CD4-positive, alpha-beta T cell treated with Interleukin-15 for 1 hour (primary cell): ENCODE results near the gene NTMT2.
"Not testable (repeated sequence)": the region's sequence is repeated elsewhere in the genome, so short reads cannot be mapped to it uniquely, and the experiment has no call there.

Experiments used
- DNase-seq: peaks from one replicate; pipeline ENCODE4 v3.0.0-alpha.2; 2020

The NTMT2 gene

DNA sequence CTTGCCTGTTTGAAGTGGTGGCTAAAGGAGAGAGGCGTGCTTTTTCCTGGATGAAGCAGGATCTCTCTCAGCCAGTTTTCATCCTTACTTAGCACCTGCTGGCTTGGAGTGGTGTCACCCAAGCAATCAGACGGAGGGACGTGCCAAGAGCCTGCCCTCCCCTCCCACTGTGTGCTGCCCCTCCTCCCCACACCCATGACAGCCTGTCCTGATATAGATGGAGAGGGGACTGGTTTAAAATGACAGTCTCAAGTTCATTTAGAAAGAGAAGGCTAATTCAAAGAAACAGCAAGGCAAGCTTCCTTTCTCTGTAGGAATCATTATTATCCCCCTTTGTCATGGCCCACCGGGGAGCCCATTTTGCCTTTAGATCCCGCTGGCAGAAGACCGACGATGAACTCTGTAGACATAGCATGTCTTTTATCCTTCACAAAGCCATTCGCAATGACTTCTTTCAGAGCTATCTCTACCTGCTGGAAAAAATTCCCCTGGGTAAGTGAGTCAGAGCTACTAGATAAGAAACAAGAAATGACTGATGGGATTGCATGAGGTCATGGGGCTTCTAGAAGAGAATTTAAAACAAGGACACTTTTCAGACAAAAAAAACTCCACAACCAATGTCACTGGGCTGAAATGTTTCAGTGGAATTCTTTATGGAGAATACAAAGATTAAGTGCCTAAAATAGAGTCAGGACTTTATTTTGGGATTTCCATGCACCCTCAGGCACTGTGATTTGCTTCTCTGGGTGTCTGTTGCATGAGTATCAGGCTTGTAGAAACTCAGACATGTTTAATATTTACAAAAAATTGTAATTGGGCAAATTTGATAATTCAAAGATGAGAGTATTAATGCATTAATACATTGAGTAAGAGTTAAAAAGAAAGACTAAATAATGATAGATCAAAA is at the start of gene NTMT2:
NTMT2 (plus strand) TSS at position 190 of the 907 bp plus-strand sequence; CDS start at position 339, 149 bp downstream.
- no peak for DNase-seq

DNA sequence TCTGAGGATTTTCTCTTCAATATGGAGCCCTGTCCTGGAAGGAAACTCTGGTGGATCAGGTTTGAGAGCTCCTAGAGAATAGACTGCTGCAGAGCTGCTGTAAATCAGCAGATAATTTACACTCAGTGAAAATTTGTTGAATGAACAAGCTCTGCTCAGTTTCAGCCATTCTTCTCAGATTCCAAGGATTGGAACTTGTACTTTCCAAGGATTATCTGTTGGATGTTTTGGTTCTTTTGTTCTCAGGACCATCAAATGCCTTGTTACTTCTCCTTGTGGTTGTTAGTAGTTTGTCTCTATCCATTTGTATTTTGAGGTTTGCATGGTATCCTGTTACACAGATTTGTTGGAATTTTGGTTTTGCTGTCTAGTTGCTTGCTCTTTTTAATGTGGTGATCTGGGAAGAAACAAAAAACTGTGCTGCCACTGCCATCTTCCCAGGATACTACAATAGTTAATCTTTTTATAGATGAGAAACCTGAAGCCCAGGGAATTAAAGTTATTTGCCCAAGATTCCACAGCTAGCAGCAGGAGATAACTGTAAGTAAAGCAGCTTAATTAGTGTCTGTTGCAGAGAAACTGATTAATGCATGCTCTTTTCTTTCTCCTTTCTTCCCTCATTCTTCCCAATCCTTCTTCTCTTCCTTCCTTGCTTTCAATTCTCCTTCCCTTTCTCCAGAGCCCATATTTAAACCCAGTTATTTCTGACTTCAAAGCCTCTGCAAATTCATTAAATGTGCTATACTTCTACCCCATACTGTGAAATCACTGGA is 49.6 kb upstream of the NTMT2 start:
- DNase-seq, result no peak

DNA sequence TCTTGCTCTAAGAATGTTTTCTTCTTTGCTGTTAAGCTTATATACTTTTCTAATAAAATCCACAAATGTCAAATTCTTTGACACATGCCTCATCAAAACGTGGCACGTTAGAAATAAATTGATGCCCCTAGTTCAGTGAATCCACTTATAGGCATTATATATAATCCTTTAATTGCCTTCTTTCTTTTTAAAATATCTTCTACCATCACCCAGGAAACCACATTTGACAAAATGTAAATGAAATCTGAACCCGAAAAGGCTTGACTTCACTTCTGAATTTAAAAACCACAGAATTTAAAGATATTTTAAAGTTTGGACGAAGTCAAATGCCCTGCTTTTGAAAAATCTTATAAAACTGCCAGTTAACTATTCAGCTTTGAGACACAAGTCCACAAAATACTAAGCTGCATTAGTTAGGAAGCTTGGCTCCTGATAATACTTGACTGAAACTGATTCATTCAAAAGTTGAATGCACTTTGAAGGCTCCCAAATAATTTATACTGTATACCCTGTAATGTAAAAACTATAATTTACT is 48.9 kb upstream of the NTMT2 start:
- no peak for DNase-seq

DNA sequence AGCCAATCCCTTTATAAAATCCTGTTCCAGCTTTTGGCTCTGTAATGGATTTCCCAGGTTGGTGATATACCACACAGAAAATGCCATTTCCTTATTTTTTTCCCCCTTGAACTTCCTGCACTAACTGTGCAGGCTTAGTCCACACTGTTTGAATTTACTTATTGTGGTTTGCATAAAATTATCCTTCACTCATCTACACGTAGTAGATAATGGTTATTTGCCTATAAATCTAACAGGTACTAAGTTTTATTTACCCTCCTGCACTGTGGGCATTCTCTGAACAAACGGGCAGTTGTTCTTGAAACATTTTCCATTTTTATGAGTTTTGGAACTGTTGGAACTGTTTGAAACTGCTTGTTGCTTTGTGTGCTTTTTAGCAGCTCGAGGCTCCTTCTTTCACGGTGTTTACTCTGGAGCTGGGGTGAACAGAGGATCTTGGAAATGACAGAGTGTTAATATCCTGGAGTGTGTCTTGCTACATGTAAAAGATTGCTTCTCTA is 48.3 kb upstream of the NTMT2 start:
- no peak for DNase-seq

DNA sequence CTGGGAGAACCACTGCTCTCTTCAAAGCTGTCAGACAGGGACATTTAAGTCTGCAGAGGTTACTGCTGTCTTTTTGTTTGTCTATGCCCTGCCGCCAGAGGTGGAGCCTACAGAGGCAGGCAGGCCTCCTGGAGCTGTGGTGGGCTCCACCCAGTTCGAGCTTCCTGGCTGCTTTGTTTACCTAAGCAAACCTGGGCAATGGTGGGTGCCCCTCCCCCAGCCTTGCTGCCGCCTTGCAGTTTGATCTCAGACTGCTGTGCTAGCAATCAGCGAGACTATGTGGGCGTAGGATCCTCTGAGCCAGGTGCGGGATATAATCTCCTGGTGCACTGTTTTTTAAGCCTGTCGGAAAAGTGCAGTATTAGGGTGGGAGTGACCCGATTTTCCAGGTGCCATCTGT is 32.6 kb upstream of the NTMT2 start:
- DNase-seq, result not testable (repeated sequence)

GRCh38 chr1:170114906-170115305 is 30.9 kb upstream of the NTMT2 start:
- no peak for DNase-seq

GRCh38 chr1:170122366-170122765 is 23.4 kb upstream of the NTMT2 start:
- no peak for DNase-seq

GRCh38 chr1:170125269-170125668 is 20.5 kb upstream of the NTMT2 start:
- no peak for DNase-seq

DNA sequence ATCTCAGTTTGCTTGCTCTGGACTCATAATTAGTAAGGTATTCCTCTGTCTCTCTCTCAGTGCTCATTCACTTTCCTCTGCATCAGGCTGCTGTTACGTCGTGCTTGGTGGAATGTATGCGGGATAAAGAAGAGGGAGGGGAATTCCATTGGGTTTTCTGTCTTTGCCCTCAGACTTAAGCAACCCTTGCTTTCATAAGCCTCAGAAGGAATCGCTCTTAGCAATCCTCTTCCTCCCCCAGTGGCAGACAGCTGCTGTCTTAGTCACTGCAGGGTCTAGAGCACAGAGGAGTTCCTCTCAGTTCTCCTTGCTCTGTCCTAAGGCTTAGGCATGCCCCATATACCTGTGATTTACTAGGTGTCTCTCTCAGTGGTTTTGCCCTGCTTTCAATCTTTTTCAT is 19.1 kb upstream of the NTMT2 start:
- no peak for DNase-seq

DNA sequence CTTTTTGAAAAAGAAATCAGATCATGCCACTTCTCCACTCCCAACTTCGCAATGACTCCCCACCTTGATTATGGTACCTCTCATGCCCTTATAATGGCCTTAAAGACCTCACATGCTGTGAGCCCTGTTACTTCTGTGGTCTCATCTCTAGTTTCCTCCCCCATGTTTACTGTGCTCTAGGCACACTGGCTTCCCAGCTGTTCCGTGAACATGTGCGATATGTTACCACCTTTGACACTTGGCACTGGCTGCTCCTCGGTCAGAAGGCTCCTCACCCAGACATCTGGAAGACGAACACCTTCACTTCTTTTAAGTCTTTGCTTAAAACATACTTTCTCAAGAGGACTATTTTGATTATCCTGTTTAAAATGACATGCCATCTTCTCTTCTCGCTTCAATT is 14.3 kb upstream of the NTMT2 start:
- DNase-seq, result no peak

GRCh38 chr1:170131984-170132383 is 13.8 kb upstream of the NTMT2 start:
- DNase-seq, result no peak

DNA sequence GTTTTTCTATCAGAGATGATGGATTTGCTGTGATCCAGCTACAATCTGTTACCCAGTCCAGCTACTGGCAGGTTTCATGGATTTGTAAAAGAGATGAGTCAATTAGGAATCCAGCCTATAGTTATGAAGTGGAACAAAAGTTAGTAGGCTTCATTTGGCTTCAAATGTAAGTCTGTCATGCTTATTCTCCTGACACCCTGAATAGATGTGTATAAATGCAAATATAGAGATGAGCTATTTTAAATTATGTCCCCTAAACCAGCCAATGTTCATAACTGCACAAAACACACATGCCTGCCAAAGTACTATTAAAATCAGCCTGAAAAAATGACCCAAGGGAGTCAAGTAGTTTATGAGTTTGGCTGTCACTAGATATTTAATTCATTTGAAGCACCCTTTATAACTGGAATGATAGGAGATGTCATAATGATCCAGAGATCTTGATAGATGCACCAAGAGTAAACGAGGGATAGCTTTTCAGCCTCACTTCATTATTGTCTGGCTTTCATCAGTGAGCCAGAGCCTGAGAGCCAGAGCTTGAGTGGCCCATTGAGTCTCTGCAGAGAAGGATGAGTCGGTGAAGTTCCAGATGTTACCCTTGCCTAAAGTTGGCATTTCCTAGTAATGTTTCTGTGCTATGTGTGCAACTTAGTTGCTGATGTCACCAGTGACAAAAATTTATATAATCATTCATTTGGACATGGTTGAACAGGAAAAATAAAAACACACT is 11.8 kb upstream of the NTMT2 start:
- DNase-seq, result no peak

DNA sequence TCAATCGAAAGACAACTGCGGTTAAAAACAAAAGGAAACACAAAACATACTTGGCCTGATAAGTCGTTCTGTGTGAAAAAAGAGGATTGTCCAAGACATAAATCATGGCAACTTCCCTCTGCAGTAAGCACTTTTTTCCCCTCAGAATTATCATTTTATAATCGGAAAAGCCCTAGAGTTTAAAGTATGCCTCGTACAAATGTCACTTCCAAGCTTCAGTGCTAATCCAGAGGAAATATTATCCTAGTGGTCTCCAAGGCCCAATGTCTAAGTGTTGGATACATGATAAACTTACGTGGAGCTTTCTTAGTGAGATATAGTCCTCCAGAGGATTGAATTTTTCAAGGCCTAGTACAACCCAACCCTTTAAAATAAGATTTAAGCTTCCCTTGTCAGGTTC is 11.2 kb upstream of the NTMT2 start:
- DNase-seq, result no peak

DNA sequence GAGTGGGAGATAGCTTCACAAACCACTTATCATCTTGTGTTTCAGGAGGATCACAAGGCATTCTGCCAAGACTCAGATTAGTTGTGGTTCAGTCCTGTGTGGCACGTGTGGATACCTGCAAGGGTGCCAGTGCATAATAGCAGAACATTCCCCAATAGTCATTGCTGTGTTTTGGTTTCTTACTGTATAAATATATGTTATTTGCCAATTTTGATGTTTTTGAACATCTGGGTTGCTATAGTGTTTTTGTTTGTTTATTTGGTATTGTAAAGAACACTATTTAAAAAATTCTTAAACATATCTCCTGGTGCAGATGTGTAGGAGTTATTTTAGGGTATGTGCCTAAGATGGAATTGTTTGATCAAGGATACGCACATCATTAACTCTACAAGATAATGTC is 5.4 kb upstream of the NTMT2 start:
- no peak for DNase-seq

DNA sequence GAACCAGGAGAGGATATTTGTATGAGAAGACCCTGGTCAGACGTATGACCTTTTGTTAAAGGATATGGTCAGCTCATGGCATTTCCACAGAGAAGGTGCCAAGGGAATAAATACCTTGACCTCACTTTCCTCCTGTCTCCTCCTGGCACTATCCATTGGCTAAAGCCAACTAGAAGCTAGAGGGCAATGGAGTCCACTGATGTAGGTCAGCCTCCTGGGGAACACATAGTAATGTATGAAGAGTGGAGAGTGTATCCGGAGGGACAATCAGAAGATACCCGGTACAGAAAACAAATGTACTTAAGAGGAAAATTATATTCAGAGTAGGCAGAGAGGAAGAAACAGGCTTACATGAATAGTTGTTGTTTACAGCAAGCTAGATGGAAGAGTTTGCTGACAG is 698 bp upstream of the NTMT2 start:
- DNase-seq, result no peak

DNA sequence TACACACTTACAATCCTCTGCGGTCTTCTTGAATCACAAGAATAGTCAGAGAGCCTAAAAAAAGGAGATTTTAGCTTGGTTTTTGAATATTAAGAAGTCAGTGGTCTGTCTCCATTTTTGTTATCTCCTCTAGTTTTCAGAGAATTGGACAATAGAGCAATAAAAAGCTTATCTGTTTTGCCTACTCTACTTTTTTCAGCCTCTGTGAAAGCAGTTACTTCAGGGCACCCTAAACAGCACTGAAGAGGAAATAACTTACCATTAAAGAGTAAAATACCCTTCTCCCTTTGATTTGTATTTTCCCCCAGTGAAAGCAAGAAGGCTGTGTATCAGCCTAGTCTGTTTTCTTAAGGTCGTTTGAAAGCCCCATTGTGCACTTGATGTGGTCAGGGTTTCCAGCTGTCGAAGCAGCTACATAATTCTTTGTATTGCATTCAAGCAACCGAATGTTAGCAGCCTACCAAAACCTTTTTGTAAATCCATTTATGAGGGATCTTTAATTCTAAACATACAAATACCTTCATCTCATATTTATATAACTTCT is 1.0 kb downstream of the NTMT2 start:
- no peak for DNase-seq

GRCh38 chr1:170149241-170149640 is 3.5 kb downstream of the NTMT2 start:
- DNase-seq, result no peak

- DNase-seq, result no peak
Observed at GRCh38 chr1:170150016-170150415, 4.3 kb downstream of the NTMT2 start.

GRCh38 chr1:170150921-170151320 is 5.2 kb downstream of the NTMT2 start:
- DNase-seq, result no peak

DNA sequence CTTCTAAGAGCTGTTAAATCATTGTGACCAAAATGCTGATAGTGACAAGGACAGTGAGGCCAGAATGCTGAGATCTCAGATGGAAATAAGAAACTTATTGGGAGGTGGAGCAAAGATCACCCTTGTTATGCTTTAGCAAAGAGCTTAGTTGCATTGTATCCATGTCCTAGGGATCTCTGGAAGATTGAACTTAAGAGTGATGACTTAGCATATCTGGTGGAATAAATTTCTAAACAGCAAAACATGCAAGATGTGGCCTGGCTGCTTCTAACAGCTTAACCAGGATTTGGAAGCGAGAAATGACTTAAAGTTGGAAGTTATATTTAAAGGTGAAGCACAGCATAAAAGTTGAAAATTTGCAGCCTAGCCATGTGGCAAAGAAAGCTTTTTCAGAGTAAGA is 7.7 kb downstream of the NTMT2 start:
- no peak for DNase-seq

DNA sequence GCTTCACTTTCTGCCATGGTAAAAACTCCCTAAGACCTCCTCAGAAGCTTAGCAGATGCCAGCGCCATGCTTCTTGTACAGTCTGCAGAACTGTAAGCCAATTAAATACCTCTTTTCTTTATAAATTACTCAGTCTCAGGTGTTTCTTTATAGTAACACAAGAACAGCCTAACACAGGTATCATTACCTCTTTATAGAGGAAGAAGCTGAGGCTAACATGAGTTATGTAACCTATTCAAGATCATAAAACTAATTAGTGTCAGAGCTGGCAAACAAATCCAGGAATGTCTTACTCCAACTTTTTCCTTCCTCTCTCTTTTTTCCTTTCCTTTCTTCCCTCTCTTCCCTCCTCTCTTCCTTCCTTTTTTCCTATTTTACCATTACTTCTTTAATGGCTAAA is 9.3 kb downstream of the NTMT2 start:
- no peak for DNase-seq

- no peak for DNase-seq
Observed at GRCh38 chr1:170156594-170156993, 10.8 kb downstream of the NTMT2 start.

- no peak for DNase-seq
Observed at GRCh38 chr1:170157820-170158219, 12.1 kb downstream of the NTMT2 start.
